Nephron progenitor cell (in vitro differentiated cells): ENCODE measurements around the gene IL17RC.

Source experiments
- DNase-seq: peaks from one replicate; pipeline ENCODE4 v3.0.0; 2021
- H3K27ac Mint-ChIP-seq: 2 replicates; pipeline ENCODE4 v1.8.0; 2021; ENCODE audit warnings: mild to moderate bottlenecking, moderate library complexity, mixed read lengths
- H3K27me3 Mint-ChIP-seq: 2 replicates; pipeline ENCODE4 v1.8.0; 2021; ENCODE audit warnings: mild to moderate bottlenecking, low read depth, mixed read lengths; ENCODE audit not compliant: poor library complexity
- H3K36me3 Mint-ChIP-seq: 2 replicates; pipeline ENCODE4 v1.8.0; 2021; ENCODE audit warnings: low read depth, mixed read lengths
- H3K4me1 Mint-ChIP-seq: 2 replicates; pipeline ENCODE4 v1.8.0; 2021; ENCODE audit warnings: mixed read lengths
- H3K4me3 Mint-ChIP-seq: 2 replicates; pipeline ENCODE4 v1.8.0; 2021; ENCODE audit warnings: mild to moderate bottlenecking, moderate library complexity, mixed read lengths
- H3K9me3 Mint-ChIP-seq: 2 replicates; pipeline ENCODE4 v1.8.0; 2021; ENCODE audit warnings: mild to moderate bottlenecking, moderate library complexity, mixed read lengths
- TF ChIP-seq, protein P1 (sequence below): fragments of 200-600 bp; sonication (generic); IDR thresholded peaks from 2 replicates; pipeline ENCODE4 v1.5.0; 2021; ENCODE audit warnings: antibody characterized with exemption

IL17RC gene

DNA sequence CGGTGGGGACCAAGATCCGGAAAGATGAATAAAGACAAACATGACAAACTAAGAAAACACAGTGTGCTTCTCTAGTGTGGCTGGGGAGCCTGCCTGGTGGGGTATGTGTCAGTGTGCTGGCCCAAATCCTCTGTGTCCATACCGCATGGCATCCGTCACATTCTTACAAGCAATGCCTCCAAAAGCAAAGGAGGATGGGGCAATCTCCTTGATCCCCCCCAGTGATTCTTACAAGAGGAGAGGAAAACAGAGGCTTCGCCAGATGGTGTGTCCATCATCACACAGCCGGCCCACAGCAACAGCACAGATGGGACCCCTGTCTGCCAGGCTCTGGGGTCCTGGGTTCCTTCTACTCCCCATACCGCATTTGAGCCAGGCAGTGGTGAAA is 558 bp upstream of the IL17RC start:
- H3K27ac Mint-ChIP-seq = no peak overlapping the region
- no peaks in the 10 kb centered on the region for H3K9me3 Mint-ChIP-seq
- H3K4me3 Mint-ChIP-seq = peak overlapping the region; percentile 86
- TF ChIP-seq, protein P1, sequence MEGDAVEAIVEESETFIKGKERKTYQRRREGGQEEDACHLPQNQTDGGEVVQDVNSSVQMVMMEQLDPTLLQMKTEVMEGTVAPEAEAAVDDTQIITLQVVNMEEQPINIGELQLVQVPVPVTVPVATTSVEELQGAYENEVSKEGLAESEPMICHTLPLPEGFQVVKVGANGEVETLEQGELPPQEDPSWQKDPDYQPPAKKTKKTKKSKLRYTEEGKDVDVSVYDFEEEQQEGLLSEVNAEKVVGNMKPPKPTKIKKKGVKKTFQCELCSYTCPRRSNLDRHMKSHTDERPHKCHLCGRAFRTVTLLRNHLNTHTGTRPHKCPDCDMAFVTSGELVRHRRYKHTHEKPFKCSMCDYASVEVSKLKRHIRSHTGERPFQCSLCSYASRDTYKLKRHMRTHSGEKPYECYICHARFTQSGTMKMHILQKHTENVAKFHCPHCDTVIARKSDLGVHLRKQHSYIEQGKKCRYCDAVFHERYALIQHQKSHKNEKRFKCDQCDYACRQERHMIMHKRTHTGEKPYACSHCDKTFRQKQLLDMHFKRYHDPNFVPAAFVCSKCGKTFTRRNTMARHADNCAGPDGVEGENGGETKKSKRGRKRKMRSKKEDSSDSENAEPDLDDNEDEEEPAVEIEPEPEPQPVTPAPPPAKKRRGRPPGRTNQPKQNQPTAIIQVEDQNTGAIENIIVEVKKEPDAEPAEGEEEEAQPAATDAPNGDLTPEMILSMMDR = no peak
- no peaks in the 10 kb centered on the region for H3K36me3 Mint-ChIP-seq
- H3K4me1 Mint-ChIP-seq = peaks cover 34% of the 10 kb centered on the region
- H3K27me3 Mint-ChIP-seq = peaks cover 8% of the 10 kb centered on the region
- no peak for DNase-seq

DNA sequence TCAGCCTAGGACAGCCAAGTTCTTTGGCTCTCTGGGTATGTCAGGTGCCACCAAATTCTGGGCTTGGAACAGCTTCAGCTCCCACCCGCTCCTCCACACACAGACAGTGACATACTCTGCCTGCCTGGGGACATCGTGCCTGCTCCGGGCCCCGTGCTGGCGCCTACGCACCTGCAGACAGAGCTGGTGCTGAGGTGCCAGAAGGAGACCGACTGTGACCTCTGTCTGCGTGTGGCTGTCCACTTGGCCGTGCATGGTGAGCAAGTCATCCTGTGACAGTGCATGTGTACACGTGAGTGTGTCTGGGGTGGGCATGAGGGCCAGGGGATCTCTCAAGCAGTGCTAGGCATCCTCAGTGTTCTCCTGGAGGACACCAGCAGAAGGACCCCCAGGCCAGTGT is 922 bp downstream of the IL17RC start:
- Mint-ChIP-seq H3K27ac (no peak overlapping the region), H3K4me3 (peak overlapping the region; percentile 62), H3K36me3 (no peaks in the 10 kb centered on the region), H3K27me3 (peaks cover 14% of the 10 kb centered on the region), H3K4me1 (peaks cover 24% of the 10 kb centered on the region), H3K9me3 (no peaks in the 10 kb centered on the region)
- TF ChIP-seq, protein P1 = no peak
- no peak for DNase-seq

DNA sequence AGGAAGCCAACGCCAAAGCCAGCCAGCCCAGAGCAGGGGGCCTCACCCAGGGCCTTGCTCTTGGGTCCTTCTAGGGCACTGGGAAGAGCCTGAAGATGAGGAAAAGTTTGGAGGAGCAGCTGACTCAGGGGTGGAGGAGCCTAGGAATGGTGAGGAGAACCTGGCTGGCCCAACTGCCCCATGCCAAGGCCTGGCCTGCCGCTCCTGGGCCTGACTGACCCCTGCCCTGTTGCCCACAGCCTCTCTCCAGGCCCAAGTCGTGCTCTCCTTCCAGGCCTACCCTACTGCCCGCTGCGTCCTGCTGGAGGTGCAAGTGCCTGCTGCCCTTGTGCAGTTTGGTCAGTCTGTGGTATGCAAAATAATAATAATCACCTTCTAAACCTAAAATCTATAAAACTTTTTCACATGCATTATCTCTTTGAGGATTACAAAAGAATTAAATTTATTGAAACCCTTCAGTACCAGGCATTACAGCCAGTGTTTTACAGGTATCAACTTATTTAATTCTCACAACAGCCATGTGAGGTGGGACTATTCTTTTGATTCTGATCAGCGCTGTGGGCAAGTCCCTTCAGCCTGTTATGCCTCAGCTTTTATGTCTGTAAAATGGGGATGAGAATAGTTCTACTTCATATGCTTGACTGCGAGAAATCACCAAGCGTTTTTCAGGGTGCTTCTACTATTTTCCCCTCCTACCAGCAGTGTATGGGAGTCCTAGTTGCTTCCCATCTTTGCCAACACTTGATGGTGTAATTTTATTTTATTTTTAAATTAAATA is 1.6 kb downstream of the IL17RC start:
- H3K27me3 Mint-ChIP-seq = peaks cover 14% of the 10 kb centered on the region
- DNase-seq = no peak
- no peaks in the 10 kb centered on the region for H3K9me3 Mint-ChIP-seq
- no peak overlapping the region for H3K4me3 Mint-ChIP-seq
- H3K27ac Mint-ChIP-seq = no peak overlapping the region
- TF ChIP-seq, protein P1 = no peak
- H3K36me3 Mint-ChIP-seq = no peaks in the 10 kb centered on the region
- peaks cover 24% of the 10 kb centered on the region for H3K4me1 Mint-ChIP-seq

DNA sequence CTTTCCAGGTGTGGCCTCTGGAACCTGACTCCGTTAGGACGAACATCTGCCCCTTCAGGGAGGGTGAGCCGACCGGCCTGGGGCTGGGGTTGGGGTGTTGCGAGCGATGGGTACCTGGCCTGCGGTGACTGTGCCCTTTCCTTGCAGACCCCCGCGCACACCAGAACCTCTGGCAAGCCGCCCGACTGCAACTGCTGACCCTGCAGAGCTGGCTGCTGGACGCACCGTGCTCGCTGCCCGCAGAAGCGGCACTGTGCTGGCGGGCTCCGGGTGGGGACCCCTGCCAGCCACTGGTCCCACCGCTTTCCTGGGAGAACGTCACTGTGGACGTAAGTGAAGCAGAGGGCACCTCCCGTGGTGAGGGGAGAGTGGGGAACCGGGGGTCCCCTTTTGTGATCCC is 11.3 kb downstream of the IL17RC start:
- no peak overlapping the region for H3K27ac Mint-ChIP-seq

DNA sequence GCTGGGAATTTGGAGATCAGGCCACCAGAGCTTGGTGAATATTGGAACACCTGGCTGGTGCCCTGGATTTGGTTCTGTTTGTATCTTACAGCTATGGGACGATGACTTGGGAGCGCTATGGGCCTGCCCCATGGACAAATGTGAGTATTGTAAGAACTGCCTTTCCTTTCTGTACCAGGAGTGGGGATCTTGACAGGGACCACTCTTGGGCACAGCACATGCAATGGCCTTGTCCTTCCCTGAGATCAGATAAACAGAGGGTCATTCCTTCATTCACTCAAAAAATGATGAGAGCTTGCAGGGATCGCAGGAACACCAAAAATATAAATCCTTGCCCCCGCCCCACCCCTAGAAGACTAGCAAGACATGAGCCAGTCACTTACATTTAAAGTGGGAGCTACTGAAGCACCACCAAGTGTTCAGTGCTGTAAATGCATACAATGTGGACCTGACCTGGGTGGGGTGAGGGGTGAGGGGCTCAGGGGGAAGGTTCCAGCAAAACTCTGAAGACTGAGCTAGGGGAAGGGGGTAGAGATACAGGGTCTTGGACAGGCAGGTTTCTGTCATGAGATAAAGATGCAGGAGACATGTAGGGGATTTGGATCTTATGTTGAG is 14.0 kb downstream of the IL17RC start:
- Mint-ChIP-seq H3K4me3 (no peak overlapping the region), H3K27ac (no peak overlapping the region), H3K27me3 (peaks cover 21% of the 10 kb centered on the region), H3K9me3 (no peaks in the 10 kb centered on the region), H3K4me1 (peaks cover 21% of the 10 kb centered on the region), H3K36me3 (peaks cover 10% of the 10 kb centered on the region)
- TF ChIP-seq, protein P1 = no peak
- DNase-seq = no peak

More for the DNA sequence above, 11.3 kb downstream of the IL17RC start:
- H3K9me3 Mint-ChIP-seq = no peaks in the 10 kb centered on the region
- no peak overlapping the region for H3K4me3 Mint-ChIP-seq
- H3K27me3 Mint-ChIP-seq = peaks cover 20% of the 10 kb centered on the region
- H3K4me1 Mint-ChIP-seq = no peaks in the 10 kb centered on the region
- TF ChIP-seq, protein P1 = no peak
- no peak for DNase-seq
- H3K36me3 Mint-ChIP-seq = peaks cover 10% of the 10 kb centered on the region

DNA sequence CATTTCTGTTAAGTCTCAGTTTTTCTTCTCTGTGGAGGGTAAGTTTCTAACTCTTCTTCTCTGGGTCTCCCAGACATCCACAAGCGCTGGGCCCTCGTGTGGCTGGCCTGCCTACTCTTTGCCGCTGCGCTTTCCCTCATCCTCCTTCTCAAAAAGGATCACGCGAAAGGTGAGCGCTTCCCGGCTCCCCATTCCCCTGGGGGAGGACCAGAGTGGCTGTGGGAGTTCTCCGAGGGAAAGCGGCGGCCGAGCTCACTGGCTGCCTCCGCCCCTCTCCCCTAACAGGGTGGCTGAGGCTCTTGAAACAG is 15.6 kb downstream of the IL17RC start:
- peak overlapping the region; percentile 67 for H3K4me3 Mint-ChIP-seq
- DNase-seq = no peak
- peaks cover 21% of the 10 kb centered on the region for H3K27me3 Mint-ChIP-seq
- no peak overlapping the region for H3K27ac Mint-ChIP-seq
- TF ChIP-seq, protein P1 = no peak
- peaks cover 21% of the 10 kb centered on the region for H3K4me1 Mint-ChIP-seq
- peaks cover 14% of the 10 kb centered on the region for H3K36me3 Mint-ChIP-seq
- no peaks in the 10 kb centered on the region for H3K9me3 Mint-ChIP-seq
